ENCODE measurements around the gene GORASP1. TPM values are rescaled to one million over a fixed set of nuclear protein-coding genes. Genes with fewer than 3 reads are reported as not detected.

The GORASP1 gene
- total and polyA plus RNA-seq, 2 of the 13 experiments (the other 11 are each of a cell fraction or from before 2014, with no cell fraction given), result 36.4 to 39.8 TPM

DNA sequence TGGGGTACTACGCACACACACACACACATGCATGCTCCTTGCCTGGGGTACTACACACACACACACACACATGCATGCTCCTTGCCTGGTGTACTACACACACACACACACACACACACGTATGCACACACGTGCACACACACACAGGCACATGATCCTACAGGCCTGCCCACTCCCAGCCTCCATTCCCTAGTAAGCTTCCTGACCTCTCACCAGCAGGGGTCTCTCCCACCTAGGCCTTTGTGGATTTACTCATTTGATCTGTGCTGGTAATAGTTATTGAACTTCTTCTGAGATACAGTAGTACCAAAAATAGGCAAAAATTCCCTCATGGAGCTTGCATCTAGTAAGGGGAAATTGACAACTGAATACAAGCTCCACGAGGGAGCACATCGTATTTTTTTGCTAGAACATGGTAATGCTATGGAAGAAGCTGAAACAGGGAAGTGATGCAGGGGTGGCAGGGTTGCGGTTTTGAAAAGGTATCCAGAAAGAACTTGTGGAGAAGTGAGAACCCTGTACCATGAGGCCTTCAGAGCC is 19.2 kb upstream of the GORASP1 start (continued):
- TF ChIP-seq PAXIP1 (CRISPR knock-in tag; conservative IDR thresholded peaks at IDR 0.05), result no peak
- TF ChIP-seq HOXA9 (CRISPR knock-in tag; IDR thresholded peaks at IDR 0.05; ENCODE audit: borderline replicate concordance), result no peak
- TF ChIP-seq TARDBP (CRISPR knock-in tag; IDR thresholded peaks at IDR 0.05), result no peak
- no peak for TF ChIP-seq ZNF501 (CRISPR knock-in tag; IDR thresholded peaks at IDR 0.05)
- no peak for TF ChIP-seq ZFP91 (CRISPR knock-in tag; IDR thresholded peaks at IDR 0.05; ENCODE audit: borderline replicate concordance)
- no peak for TF ChIP-seq KMT2B (CRISPR knock-in tag; IDR thresholded peaks at IDR 0.05)
- TF ChIP-seq ZSCAN31 (CRISPR knock-in tag; IDR thresholded peaks at IDR 0.05; ENCODE audit: low read depth), result no peak
- TF ChIP-seq HNRNPLL (IDR thresholded peaks at IDR 0.05; ENCODE audit: low read depth, low read length, poor library complexity, severe bottlenecking), result no peak
- peak; percentile 73 for TF ChIP-seq BHLHE40 (IDR thresholded peaks at IDR 0.05; ENCODE audit: low read length)
- no peak for TF ChIP-seq ZNF572 (CRISPR knock-in tag; IDR thresholded peaks at IDR 0.05)
- no peak for TF ChIP-seq CENPX (CRISPR knock-in tag; IDR thresholded peaks at IDR 0.05)
- TF ChIP-seq SOX5 (CRISPR knock-in tag; IDR thresholded peaks at IDR 0.05; ENCODE audit: borderline replicate concordance), result no peak
- TF ChIP-seq SALL1 (CRISPR knock-in tag; IDR thresholded peaks at IDR 0.05), result peak; percentile 24; the same call in 1 of the 2 replicates
- no peak for TF ChIP-seq ZNF430 (CRISPR knock-in tag; IDR thresholded peaks at IDR 0.05)
- no peak for TF ChIP-seq ZNF563 (CRISPR knock-in tag; IDR thresholded peaks at IDR 0.05)
- no peak for TF ChIP-seq KLF13 (CRISPR knock-in tag; IDR thresholded peaks at IDR 0.05)
